Liver (tissue), 3 donors: ENCODE data around the gene ARHGEF7.
A peak's percentile ranks its signal among the peaks of the same experiment; 100 is the strongest.

Source experiments
- EGR1 ChIP-seq, 2 donors: IDR thresholded peaks; 2 replicates each; pipeline ENCODE4 v1.6.1; 2016 to 2018; ENCODE audit warnings: antibody characterized with exemption in 2 of 2, low read depth in 2 of 2
- HNF4G ChIP-seq: IDR thresholded peaks from 2 replicates; pipeline ENCODE4 v1.6.1; 2016; ENCODE audit warnings: antibody characterized with exemption
- RAD21 ChIP-seq, 2 donors: IDR thresholded peaks; 2 replicates each; pipeline ENCODE4 v1.6.1; 2016; ENCODE audit warnings: antibody characterized with exemption in 2 of 2, mild to moderate bottlenecking in 2 of 2
- SP1 ChIP-seq: IDR thresholded peaks from 2 replicates; pipeline ENCODE4 v1.6.1; 2018; ENCODE audit warnings: antibody characterized with exemption, mild to moderate bottlenecking
- YY1 ChIP-seq: IDR thresholded peaks from 2 replicates; pipeline ENCODE4 v1.6.1; 2016; ENCODE audit warnings: antibody characterized with exemption, mild to moderate bottlenecking
- TF ChIP-seq, protein P1 (sequence below): fragments of 150-350 bp; IDR thresholded peaks from 2 replicates; pipeline ENCODE4 v1.5.1; 2017; ENCODE audit warnings: improper control_type of control experiment, low read depth, low read length; ENCODE audit not compliant: missing input control
- TF ChIP-seq, protein P2 (sequence below): IDR thresholded peaks from 2 replicates; pipeline ENCODE4 v1.6.1; 2016; ENCODE audit warnings: antibody characterized with exemption
- TF ChIP-seq, protein P3 (sequence below): IDR thresholded peaks from 2 replicates; pipeline ENCODE4 v1.6.1; 2016; ENCODE audit warnings: antibody characterized with exemption, mild to moderate bottlenecking
- donor health status: healthy.
- donor health status: healthy.

- TF ChIP-seq, protein P1, sequence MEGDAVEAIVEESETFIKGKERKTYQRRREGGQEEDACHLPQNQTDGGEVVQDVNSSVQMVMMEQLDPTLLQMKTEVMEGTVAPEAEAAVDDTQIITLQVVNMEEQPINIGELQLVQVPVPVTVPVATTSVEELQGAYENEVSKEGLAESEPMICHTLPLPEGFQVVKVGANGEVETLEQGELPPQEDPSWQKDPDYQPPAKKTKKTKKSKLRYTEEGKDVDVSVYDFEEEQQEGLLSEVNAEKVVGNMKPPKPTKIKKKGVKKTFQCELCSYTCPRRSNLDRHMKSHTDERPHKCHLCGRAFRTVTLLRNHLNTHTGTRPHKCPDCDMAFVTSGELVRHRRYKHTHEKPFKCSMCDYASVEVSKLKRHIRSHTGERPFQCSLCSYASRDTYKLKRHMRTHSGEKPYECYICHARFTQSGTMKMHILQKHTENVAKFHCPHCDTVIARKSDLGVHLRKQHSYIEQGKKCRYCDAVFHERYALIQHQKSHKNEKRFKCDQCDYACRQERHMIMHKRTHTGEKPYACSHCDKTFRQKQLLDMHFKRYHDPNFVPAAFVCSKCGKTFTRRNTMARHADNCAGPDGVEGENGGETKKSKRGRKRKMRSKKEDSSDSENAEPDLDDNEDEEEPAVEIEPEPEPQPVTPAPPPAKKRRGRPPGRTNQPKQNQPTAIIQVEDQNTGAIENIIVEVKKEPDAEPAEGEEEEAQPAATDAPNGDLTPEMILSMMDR: no peak
- TF ChIP-seq RAD21 (IDR thresholded peaks at IDR 0.05): peak in 1 of 2 donors; percentile 4
- no peak for TF ChIP-seq SP1
- TF ChIP-seq, protein P2, sequence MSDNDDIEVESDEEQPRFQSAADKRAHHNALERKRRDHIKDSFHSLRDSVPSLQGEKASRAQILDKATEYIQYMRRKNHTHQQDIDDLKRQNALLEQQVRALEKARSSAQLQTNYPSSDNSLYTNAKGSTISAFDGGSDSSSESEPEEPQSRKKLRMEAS: no peak
- no peak for TF ChIP-seq EGR1 (IDR thresholded peaks at IDR 0.05; ENCODE audit: low read depth in 2 of 2)
- no peak for TF ChIP-seq HNF4G
- no peak for TF ChIP-seq YY1
- TF ChIP-seq, protein P3, sequence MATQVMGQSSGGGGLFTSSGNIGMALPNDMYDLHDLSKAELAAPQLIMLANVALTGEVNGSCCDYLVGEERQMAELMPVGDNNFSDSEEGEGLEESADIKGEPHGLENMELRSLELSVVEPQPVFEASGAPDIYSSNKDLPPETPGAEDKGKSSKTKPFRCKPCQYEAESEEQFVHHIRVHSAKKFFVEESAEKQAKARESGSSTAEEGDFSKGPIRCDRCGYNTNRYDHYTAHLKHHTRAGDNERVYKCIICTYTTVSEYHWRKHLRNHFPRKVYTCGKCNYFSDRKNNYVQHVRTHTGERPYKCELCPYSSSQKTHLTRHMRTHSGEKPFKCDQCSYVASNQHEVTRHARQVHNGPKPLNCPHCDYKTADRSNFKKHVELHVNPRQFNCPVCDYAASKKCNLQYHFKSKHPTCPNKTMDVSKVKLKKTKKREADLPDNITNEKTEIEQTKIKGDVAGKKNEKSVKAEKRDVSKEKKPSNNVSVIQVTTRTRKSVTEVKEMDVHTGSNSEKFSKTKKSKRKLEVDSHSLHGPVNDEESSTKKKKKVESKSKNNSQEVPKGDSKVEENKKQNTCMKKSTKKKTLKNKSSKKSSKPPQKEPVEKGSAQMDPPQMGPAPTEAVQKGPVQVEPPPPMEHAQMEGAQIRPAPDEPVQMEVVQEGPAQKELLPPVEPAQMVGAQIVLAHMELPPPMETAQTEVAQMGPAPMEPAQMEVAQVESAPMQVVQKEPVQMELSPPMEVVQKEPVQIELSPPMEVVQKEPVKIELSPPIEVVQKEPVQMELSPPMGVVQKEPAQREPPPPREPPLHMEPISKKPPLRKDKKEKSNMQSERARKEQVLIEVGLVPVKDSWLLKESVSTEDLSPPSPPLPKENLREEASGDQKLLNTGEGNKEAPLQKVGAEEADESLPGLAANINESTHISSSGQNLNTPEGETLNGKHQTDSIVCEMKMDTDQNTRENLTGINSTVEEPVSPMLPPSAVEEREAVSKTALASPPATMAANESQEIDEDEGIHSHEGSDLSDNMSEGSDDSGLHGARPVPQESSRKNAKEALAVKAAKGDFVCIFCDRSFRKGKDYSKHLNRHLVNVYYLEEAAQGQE: no peak
Observed at GRCh38 chr13:111202745-111203144, 87.6 kb downstream of the ARHGEF7 start.
